ENCODE results near the gene ATP2B2. TPM values are rescaled to one million over a fixed set of nuclear protein-coding genes. Genes with fewer than 3 reads are reported as not detected.

The ATP2B2 gene
- total and polyA plus RNA-seq, 7 donors: 0.08 to 6.5 (median 0.77) TPM

GRCh38 chr3:10510086-10510742 lies 4.8 kb upstream of the ATP2B2 start:
- ATAC-seq: no peak
- WGBS, 3 donors: 81 to 82% (median 81%) methylated on average over 10 of the region's 10 CpGs
- H3K36me3 ChIP-seq (ENCODE audit: insufficient read depth in 1 of 2, low read depth in 1 of 2): no peaks in the 10 kb centered on the region
- TF ChIP-seq, protein P1, sequence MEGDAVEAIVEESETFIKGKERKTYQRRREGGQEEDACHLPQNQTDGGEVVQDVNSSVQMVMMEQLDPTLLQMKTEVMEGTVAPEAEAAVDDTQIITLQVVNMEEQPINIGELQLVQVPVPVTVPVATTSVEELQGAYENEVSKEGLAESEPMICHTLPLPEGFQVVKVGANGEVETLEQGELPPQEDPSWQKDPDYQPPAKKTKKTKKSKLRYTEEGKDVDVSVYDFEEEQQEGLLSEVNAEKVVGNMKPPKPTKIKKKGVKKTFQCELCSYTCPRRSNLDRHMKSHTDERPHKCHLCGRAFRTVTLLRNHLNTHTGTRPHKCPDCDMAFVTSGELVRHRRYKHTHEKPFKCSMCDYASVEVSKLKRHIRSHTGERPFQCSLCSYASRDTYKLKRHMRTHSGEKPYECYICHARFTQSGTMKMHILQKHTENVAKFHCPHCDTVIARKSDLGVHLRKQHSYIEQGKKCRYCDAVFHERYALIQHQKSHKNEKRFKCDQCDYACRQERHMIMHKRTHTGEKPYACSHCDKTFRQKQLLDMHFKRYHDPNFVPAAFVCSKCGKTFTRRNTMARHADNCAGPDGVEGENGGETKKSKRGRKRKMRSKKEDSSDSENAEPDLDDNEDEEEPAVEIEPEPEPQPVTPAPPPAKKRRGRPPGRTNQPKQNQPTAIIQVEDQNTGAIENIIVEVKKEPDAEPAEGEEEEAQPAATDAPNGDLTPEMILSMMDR (IDR thresholded peaks at IDR 0.05): no peak
- DNase-seq: no peak
- H3K9me3 ChIP-seq: no peaks in the 10 kb centered on the region
- intact Hi-C loops (cut with DNase I): no loop called here
- no peak overlapping the region for H3K27ac ChIP-seq
- no peak overlapping the region for H3K4me3 ChIP-seq
- H3K27me3 ChIP-seq (ENCODE audit: insufficient read depth in 3 of 3, low read length in 2 of 3): peaks cover 0 to 2% (median 0%) of the 10 kb centered on the region in 3 donors
- H3K4me1 ChIP-seq: no peaks in the 10 kb centered on the region

DNA sequence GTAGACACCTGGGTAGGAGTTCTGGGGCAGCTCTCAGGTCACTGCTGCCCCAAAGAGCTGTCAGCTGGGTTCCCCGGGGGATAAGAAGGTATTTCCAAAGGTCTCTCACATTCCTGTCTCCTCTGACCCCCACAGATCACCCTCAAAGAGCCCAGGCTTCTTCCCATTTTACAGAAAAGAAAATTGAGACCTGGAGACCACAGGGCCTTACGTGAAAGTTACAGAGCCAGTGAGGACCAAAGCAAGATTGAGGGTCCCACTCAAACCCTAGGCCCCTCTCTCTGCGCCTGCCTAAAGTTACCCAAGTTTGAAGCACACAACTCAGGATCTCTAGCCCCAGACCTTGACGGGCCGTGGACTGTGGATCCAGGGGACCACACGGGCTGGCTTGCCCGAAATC lies 3.9 kb upstream of the ATP2B2 start:
- DNase-seq: no peak
- ATAC-seq: no peak
- H3K27ac ChIP-seq: no peak overlapping the region
- peaks cover 0 to 2% (median 0%) of the 10 kb centered on the region in 3 donors for H3K27me3 ChIP-seq (ENCODE audit: insufficient read depth in 3 of 3, low read length in 2 of 3)
- 87 to 89% (median 87%) methylated on average over 7 of the region's 7 CpGs for WGBS, 3 donors
- no peaks in the 10 kb centered on the region for H3K9me3 ChIP-seq
- no peak overlapping the region for H3K4me3 ChIP-seq
- TF ChIP-seq, protein P1 (IDR thresholded peaks at IDR 0.05): no peak
- H3K4me1 ChIP-seq: no peaks in the 10 kb centered on the region
- H3K36me3 ChIP-seq (ENCODE audit: insufficient read depth in 1 of 2, low read depth in 1 of 2): no peaks in the 10 kb centered on the region
- intact Hi-C loops (cut with DNase I): no loop called here

DNA sequence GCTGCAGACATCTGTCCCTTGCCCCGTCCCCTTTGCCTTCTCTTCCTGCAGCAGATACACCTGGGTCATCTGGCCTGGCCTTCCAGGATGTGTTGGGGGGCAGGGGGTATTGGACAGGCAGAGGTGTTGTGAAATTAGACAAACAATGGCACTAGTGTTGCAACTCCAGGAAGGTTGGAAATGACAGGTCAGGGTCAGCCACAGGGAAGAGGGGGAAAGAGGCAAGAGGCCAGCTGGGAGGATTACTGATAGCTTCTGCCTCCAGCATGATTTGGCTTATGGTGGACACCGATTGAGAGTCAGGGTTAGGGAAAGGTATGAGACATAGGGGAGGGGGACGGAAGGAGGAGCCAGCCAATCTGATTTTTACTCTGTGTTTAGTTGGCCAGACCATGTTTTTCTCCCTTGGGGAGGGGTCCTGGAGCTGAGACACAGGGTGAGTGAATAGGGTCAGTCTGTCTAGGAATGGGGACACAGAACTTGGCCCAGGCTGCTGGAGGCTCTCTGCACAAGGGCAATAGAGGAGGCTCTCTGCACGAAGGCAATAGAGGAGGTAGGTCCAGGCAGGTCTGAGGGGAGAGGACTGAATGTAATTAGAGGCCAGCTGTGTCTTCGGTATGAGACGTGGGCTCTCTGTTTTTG lies 3.4 kb upstream of the ATP2B2 start:
- H3K4me3 ChIP-seq: no peak overlapping the region
- ATAC-seq: no peak
- H3K9me3 ChIP-seq: no peaks in the 10 kb centered on the region
- intact Hi-C loops (cut with DNase I): no loop called here
- H3K27ac ChIP-seq: no peak overlapping the region
- TF ChIP-seq, protein P1 (IDR thresholded peaks at IDR 0.05): no peak
- peaks cover 0 to 2% (median 0%) of the 10 kb centered on the region in 3 donors for H3K27me3 ChIP-seq (ENCODE audit: insufficient read depth in 3 of 3, low read length in 2 of 3)
- H3K36me3 ChIP-seq (ENCODE audit: insufficient read depth in 1 of 2, low read depth in 1 of 2): no peaks in the 10 kb centered on the region
- no peak for DNase-seq
- WGBS, 3 donors: 74 to 82% (median 79%) methylated on average over 6 of the region's 6 CpGs
- no peaks in the 10 kb centered on the region for H3K4me1 ChIP-seq

- intact Hi-C loops (cut with DNase I): no loop called here
- Histone ChIP-seq H3K27me3 (ENCODE audit: insufficient read depth in 3 of 3, low read length in 2 of 3) (peaks cover 0 to 2% (median 0%) of the 10 kb centered on the region in 3 donors), H3K36me3 (ENCODE audit: insufficient read depth in 1 of 2, low read depth in 1 of 2) (no peaks in the 10 kb centered on the region), H3K9me3 (no peaks in the 10 kb centered on the region), H3K27ac (no peak overlapping the region), H3K4me1 (no peaks in the 10 kb centered on the region), H3K4me3 (no peak overlapping the region)
- TF ChIP-seq, protein P1 (IDR thresholded peaks at IDR 0.05): no peak
- no peak for DNase-seq
- 79 to 84% (median 83%) methylated on average over 3 of the region's 3 CpGs for WGBS, 3 donors
- ATAC-seq: no peak
These were observed 2.8 kb upstream of the ATP2B2 start for GRCh38 chr3:10508235-10508618.

All from psoas muscle (tissue), 8 donors.